DLD1 (cell line): ENCODE measurements around the gene BNC1.
"Not testable (repeated sequence)": the region's sequence is repeated elsewhere in the genome, so short reads cannot be mapped to it uniquely, and the experiment has no call there.

Experiments used
- in situ Hi-C: cut with HindIII; loops from 2 replicates; pipeline ENCODE4 v1.10.0; 2017; ENCODE audit warnings: low sequenced_read_pairs

The BNC1 gene

GRCh38 chr15:83248151-83249029, 36.1 kb downstream of the BNC1 start:
- in situ Hi-C loops, result no loop called here

GRCh38 chr15:83243634-83244033, 40.8 kb downstream of the BNC1 start:
- in situ Hi-C loops, result no loop called here

- in situ Hi-C loops, result no loop called here
These were observed 54.2 kb downstream of the BNC1 start for GRCh38 chr15:83230242-83230641.

- in situ Hi-C loops, result no loop called here
These were observed 59.0 kb downstream of the BNC1 start for GRCh38 chr15:83225449-83225848.

GRCh38 chr15:83221781-83222180, 62.7 kb downstream of the BNC1 start:
- in situ Hi-C loops, result not testable (repeated sequence)

GRCh38 chr15:83219026-83219425, 65.4 kb downstream of the BNC1 start:
- in situ Hi-C loops, result no loop called here

- in situ Hi-C loops, result no loop called here
These were observed 69.2 kb downstream of the BNC1 start for GRCh38 chr15:83215306-83215705.

- in situ Hi-C loops, result no loop called here
These were observed 73.8 kb downstream of the BNC1 start for GRCh38 chr15:83210619-83211018.

- in situ Hi-C loops, result no loop called here
These were observed 75.1 kb downstream of the BNC1 start for GRCh38 chr15:83209333-83209732.

- in situ Hi-C loops, result no loop called here
These were observed 76.2 kb downstream of the BNC1 start for GRCh38 chr15:83208367-83208661.

GRCh38 chr15:83207660-83208366, 76.7 kb downstream of the BNC1 start, which contains the start of gene HDGFL3:
HDGFL3 (minus strand) TSS chr15:83207823; CDS start chr15:83207414, 409 bp downstream.
- in situ Hi-C loops, result no loop called here

- in situ Hi-C loops, result no loop called here
These were observed 77.3 kb downstream of the BNC1 start for GRCh38 chr15:83207009-83207659.

GRCh38 chr15:83206526-83207008, 77.9 kb downstream of the BNC1 start:
- in situ Hi-C loops, result no loop called here
